NOMO-1 treated with DMSO at 0.1 percent for 48 hours (cell line): Measurements from ENCODE around the gene RB1.

Experiments used
- DNase-seq: peaks from one replicate; lab custom pipeline; 2025; ENCODE audit not compliant: unreplicated experiment; lab: John Stamatoyannopoulos, UW

RB1 gene

GRCh38 chr13:48492470-48493065 lies 189.0 kb downstream of the RB1 start:
- peak; percentile 96 for DNase-seq

GRCh38 chr13:48493066-48493765 lies 189.7 kb downstream of the RB1 start:
- DNase-seq: no peak

- DNase-seq: no peak
These were observed 190.3 kb downstream of the RB1 start for GRCh38 chr13:48493851-48494250.

- DNase-seq: no peak
These were observed 191.3 kb downstream of the RB1 start for GRCh38 chr13:48494874-48495273.

DNA sequence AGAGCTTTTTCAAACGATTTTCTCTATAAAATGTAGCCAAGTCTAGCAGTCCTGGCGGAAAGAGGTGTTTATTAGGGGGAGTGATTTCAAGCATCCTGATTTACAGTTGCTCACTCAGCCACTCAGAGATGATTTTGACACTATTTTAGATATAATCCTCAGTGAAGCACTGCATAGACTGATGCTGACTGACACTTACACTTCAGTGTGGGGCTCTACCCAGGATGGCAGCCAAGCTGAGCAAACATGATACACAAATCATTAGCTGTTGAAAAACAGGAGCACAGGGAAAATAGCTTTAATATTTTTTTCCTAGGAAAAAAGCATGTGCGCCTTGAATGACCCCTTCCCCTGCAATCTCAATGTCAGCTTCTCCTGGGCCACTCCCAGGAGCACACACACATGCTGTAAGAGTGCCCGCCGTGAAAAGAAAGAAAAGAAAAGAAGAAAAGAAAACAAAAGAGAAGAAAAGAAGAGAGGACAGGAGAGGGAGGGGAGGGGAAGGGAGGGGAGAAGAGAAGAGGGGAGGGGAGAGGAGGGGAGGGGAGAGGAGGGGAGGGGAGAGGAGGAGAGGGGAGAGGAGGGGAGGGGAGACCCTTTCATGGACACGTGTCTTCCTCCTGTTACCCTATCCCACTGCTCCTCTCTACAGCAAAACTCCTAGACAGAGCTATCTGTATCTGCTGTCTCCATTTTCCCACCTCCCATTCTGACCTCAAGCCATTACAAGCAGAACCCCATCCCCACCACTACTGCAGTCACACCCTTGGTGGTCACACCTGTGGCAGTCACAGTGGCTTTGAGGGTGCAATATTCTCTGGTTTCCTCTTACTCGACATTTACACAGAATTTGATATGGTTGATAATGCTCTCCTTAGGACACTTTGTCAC lies 193.0 kb downstream of the RB1 start:
- no peak for DNase-seq

DNA sequence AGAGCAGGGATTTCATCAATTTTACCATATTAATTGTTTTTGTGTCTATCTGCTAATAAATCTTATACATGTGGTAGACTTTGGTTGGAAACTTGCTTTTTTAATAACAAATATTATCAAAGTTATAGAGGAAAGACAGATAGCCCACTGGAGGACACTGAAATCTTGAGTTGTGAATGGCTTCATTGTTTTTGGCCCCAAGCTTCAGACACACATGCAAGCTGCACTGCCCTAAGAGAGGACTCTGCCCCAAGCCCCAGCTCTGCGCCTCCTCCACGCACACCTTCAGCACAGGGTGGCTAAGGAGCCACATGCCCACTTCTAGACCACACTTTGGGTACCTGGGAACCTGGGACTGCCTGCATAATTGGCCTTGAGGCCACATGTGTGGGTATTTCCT lies 194.1 kb downstream of the RB1 start:
- no peak for DNase-seq

- peak; percentile 96 for DNase-seq
These were observed 197.2 kb downstream of the RB1 start for GRCh38 chr13:48500652-48501197.

DNA sequence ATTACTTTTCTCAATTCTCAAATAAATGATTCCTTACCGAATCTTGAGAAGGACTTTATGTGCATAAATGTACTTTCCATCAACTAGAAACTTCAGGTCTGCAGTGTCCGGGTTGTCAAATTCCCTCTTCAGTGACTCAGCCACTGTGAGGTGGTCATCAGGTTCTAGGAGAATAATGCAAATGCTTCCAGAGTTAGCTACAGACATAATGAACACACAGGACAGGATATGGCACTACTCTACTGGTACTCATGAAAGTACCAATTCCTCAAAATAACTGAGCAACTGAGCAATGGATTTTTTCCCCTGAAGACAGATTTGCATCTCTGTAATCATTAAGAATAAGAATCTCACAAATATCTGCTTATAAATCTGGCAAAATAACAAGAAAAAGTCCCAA lies 198.2 kb downstream of the RB1 start:
- DNase-seq: no peak

DNA sequence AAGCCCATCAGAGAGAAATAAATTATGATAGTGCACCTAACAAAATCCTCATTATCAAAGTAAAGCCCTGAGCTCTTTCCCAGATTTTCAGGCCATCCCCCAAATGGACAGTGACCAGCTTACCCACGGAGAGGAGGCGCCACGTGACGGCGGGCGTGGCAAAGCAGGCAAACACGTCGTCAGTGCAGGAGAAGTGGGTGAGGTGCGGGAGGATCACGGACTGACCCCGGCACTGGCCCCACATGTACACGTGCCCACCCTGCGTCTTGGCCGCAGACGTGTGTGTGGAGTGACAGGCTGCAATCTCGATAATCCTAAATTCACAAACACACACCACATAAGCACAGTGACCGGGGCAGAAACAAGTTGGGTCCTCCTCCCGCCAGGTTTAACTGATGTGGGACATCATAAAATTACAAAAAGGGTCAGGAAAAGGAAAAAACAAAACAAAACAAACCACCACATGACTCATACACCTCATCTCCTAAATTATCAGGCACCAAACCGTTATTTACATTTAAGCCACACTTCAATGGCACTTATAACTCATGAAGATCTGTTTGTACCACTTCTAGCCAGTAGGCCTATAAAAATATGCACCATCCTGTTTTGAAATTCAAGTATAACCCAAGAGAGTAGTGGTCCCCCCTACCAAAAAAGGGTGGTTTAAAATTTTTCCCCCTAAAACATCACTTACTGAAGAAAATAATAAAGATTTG lies 199.2 kb downstream of the RB1 start:
- no peak for DNase-seq

DNA sequence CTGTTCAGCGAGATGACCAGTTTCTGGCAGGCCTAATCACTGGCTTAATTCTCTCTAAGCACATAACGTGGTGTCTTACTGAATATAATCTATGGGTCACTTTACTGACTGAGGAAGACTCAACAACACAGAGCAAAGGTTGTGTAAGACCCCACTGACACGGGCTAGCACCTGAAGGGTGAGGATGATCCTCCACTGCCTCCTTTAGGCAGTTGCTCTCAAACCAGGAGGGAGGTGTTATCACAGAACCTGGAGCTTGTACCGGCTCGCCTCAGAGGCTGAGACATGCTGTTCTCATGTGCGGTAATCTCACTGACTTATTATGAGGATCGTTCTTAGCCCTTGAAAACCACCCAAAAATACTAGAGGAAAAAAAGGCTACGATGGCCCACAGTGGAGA lies 201.1 kb downstream of the RB1 start:
- no peak for DNase-seq

GRCh38 chr13:48505012-48505411 lies 201.5 kb downstream of the RB1 start:
- DNase-seq: peak; percentile 44

- peak; percentile 97 for DNase-seq
These were observed 202.1 kb downstream of the RB1 start for GRCh38 chr13:48505597-48506091.

DNA sequence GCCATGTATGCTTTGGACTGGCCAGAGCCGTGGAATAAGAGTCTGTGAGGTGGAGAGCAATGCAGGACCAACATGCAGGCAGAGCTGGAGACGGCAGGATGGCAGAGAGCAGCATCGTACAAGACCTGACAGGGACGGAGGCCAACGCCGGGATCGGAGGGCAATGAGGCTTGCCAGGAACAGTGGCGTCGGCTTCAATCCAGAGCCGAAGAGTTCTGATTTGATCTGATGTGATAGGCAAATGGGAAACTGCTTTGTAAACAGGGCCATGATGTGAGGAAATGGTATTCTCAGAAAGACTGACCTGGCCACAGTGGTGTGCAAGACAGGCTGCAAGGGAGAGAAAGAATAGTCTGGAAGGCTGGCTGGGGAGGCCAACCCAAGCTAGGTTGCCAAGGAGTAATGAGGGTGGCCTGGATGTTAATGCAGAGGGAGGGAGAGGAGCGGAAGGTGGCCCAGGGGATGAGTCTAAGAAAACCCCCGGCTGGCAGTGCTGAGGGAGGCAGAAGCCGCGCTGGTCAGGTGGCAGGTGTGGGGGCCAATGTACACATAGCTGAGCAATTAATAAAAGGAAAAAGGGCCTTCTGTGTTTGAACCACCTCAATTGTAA lies 202.6 kb downstream of the RB1 start:
- no peak for DNase-seq

GRCh38 chr13:48507021-48507420 lies 203.5 kb downstream of the RB1 start:
- DNase-seq: no peak

DNA sequence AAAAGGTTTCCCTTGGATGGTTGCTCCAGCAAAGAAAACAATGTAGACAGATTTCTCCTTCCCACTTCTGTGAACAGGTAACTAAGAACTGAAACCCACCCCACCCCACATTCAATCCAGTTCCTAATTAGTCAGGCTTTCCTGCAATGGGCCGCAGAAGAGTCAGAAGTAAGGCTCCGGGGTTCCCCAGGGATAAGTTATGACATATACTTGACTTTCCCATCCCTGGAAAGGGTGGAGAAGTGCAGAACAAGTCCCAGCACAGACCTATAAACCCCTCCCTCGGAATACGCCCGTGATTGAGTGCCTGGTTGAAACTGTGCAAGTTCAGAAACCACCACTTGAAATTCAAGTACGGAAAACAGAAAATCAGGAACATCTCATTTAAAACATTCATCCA lies 204.5 kb downstream of the RB1 start:
- no peak for DNase-seq

DNA sequence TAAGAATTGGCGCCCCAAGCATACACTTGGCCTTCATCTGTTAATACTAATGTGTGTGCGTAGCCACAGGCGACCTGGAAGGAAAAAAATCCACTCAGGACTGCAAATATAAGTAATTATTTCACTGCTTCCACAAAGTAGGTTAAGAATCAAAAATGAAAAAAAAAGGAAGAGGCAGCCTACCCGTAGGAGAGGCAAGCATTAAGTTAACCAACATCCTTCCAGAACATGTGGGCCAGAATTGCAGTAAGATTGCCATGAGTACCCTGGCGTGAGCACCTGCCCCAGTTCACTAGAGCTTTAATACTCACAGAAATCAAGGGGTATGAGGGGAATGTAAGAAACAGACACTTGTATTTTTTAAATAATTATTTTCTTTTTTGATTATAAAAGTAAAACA lies 207.1 kb downstream of the RB1 start:
- no peak for DNase-seq

- no peak for DNase-seq
These were observed 208.2 kb downstream of the RB1 start for GRCh38 chr13:48511621-48512230.

DNA sequence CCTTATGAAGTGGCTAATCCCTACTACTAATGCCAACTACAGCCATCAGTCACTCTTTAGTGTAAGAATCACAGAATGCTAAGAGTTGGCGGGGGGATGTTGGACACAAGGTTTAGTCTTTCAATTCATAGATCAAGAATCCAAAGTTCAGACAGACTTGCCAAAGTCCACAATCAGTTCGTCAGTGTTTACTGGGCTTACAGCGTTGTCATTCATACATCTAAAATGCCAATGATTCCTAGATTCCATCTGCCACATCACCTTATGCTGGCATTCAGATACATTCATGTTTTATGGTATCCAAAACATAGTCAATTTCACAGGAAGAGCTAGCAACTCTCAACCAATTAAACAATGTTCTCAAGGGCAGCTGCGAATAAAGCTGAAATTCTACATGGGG lies 211.2 kb downstream of the RB1 start:
- DNase-seq: no peak

DNA sequence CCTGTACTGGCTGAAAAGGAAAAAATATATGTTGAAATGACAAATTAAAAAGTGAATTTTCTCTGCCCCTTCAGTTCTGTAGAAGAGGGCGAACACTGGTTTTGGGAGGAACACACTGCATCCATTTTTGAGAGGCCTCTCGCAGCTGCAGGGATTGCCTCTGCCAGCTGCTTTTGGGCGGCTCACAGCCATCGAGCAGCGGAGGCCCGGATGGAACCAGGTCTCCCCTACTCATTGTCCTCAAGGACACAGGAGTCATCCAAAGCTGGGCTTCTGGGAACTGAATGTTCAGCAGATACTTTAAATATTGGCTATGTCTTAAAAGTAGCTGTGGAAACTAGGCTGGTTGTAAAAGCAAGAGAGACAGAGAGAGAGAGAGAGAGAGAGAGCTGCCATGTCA lies 212.2 kb downstream of the RB1 start:
- no peak for DNase-seq

DNA sequence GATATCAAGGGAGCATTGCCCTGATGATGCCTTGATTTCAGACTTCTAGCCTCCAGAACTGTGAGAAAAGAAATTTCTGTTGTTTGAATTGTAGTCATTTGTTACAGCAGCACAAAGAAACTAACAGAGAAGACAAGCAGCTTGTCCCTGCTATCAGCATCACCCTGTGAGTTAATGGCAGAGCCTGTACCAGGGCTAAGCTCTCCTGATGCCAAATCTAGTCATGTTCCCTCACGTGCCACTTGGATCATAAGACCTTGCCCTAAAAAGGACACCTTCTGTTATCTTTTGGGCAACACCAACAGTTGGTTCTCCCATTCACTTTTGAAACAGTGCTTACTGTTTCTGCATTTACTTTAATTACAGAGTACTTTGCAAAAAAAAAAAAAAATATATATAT lies 214.5 kb downstream of the RB1 start:
- no peak for DNase-seq
